LNCaP clone FGC (cell line): ENCODE results near the gene ZNF674.
A peak's percentile ranks its signal among the peaks of the same experiment; 100 is the strongest.
"Not testable (repeated sequence)": the region's sequence is repeated elsewhere in the genome, so short reads cannot be mapped to it uniquely, and the experiment has no call there.

Source experiments
- DNase-seq: peaks from one replicate; pipeline ENCODE4 v3.0.0-alpha.2; 2011; ENCODE audit warnings: low read depth
- H3K4me3 ChIP-seq: 2 replicates; pipeline ENCODE4 v1.5.1; 2011; ENCODE audit warnings: mild to moderate bottlenecking, low read depth, low read length, control low read depth
- CTCF ChIP-seq: IDR thresholded peaks from 2 replicates; pipeline ENCODE4 v1.5.1; 2012; ENCODE audit warnings: mild to moderate bottlenecking; ENCODE audit not compliant: control insufficient read depth, insufficient read depth; ENCODE audit errors: extremely low read depth

Gene ZNF674

GRCh38 chrX:46549914-46550313 lies 4.7 kb upstream of the ZNF674 start:
- TF ChIP-seq CTCF, result no peak
- DNase-seq, result no peak
- no peak overlapping the region for H3K4me3 ChIP-seq

- H3K4me3 ChIP-seq, result no peak overlapping the region
- no peak for TF ChIP-seq CTCF
- DNase-seq, result no peak
These were observed 2.6 kb upstream of the ZNF674 start for GRCh38 chrX:46547857-46548256.

- peak overlapping the region; percentile 87 for H3K4me3 ChIP-seq
- not testable (repeated sequence) for DNase-seq
These were observed 694 bp downstream of the ZNF674 start for GRCh38 chrX:46544527-46544926.

GRCh38 chrX:46543441-46543840 lies 1.8 kb downstream of the ZNF674 start:
- H3K4me3 ChIP-seq, result no peak overlapping the region
- DNase-seq, result no peak
- TF ChIP-seq CTCF, result no peak

DNA sequence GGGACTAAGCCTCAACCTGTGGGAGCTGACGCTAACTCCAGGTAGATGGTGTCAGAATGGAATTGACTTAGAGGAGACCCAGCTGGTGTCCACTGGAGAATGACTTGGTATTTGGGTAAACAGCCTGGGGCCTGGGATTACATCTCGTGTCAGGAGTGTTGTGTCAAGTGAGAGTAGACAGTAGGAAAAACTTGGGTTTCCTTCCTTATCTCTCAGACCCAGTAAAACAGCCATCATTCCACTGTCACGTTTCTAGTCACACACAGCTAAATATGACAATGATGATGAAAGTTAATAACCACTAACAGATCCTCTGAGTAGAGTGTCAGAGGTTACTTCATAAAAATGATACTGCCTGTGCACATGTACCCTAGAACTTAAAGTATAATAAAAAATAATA lies 13.8 kb downstream of the ZNF674 start:
- TF ChIP-seq CTCF, result no peak
- no peak for DNase-seq
- no peak overlapping the region for H3K4me3 ChIP-seq

DNA sequence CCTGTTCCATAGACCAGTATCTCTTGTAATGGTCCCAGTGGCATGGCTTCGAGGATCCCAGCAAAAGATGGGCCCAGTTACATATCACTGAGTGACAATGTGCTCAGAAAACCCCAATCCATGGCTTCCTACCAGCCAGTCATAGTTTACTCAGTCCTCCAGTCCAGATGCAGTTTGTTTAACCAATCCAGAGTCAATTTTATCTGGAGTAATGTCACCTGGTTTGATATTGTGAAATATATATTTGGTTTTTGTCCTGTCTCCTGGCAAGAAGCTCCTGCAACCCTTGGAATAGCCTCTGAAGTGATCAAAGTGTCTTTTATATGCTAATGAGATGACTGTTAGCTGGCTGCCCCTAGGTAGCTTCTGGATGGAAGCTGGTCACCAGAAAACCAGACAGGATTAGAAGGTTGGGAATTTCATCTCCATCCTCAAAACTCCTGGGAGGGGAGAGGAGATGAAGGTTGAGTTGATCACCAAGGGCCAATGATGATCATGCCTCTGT lies 14.8 kb downstream of the ZNF674 start:
- H3K4me3 ChIP-seq, DNase-seq: not testable (repeated sequence)

- DNase-seq, result not testable (repeated sequence)
These were observed 15.3 kb downstream of the ZNF674 start for GRCh38 chrX:46529740-46530403.

GRCh38 chrX:46528640-46529039 lies 16.6 kb downstream of the ZNF674 start:
- H3K4me3 ChIP-seq, DNase-seq: not testable (repeated sequence)

More at GRCh38 chrX:46529740-46530403, 15.3 kb downstream of the ZNF674 start:
- H3K4me3 ChIP-seq, result not testable (repeated sequence)

GRCh38 chrX:46506076-46506475 lies 39.1 kb downstream of the ZNF674 start:
- no peak overlapping the region for H3K4me3 ChIP-seq
- no peak for DNase-seq
- no peak for TF ChIP-seq CTCF
